AG09319 (cell line): Measurements from ENCODE around the gene DDX56.

ENCODE experiments used
- DNase-seq: peaks from one replicate; pipeline ENCODE4 v3.0.0-alpha.2; 2010; ENCODE audit warnings: low read depth; ENCODE audit errors: extremely low read depth
- CTCF ChIP-seq: IDR thresholded peaks from 2 replicates; pipeline ENCODE4 v1.5.1; 2011; ENCODE audit warnings: low read depth, mild to moderate bottlenecking, inconsistent platforms, low read length, moderate library complexity

The DDX56 gene

GRCh38 chr7:44575054-44575453, 1.3 kb upstream of the DDX56 start:
- DNase-seq: no peak
- TF ChIP-seq CTCF: no peak

DNA sequence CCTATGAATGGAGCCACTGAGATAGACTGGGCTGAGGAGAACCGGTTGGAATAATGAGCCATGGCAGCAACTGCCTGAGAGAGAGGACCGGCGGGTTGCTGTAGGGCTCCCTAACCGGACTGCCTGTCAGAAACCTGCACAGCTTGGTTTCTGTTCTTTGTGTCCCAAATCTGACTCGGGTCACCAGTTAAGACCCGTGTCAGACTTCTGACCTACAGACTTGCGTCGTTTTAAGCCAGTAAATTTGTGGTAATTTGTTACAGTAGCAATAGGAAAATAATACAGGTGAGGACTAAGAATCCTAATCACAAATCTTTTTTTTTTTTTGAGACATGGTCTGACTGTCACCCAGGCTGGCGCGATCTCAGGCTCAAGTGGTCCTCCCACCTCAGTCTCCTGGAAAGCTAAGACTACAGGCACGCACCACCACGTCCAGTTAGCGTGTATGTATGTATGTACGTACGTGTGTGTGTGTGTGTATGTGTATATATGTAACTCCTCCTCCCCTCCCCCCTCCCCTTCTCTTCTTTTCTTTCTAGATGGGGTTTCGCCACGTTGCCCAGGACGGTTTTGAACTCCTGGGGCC, 672 bp upstream of the DDX56 start:
- no peak for TF ChIP-seq CTCF

GRCh38 chr7:44572771-44573170, 937 bp downstream of the DDX56 start:
- DNase-seq: no peak
- TF ChIP-seq CTCF: no peak

More for the DNA sequence above, 672 bp upstream of the DDX56 start:
- no peak for DNase-seq

DNA sequence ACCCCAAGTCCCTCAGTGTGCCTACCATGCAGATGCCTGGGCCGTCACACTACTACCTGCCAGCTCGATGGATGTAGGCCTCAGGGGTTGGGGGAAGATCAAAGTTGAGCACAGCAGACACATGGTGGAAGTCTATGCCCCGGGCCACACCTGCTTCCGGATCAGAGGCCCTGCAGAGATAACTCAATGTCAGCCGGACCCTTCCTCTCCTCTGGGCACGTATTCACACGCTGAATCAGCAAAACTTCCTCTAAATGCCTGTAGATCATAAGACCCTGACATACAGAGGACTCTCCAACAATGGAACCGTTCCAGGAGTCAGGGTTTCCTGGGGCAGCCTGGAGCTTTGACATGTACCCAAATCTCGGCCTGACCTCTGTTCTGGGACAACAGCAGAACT, 3.7 kb downstream of the DDX56 start:
- TF ChIP-seq CTCF: no peak
- DNase-seq: no peak

DNA sequence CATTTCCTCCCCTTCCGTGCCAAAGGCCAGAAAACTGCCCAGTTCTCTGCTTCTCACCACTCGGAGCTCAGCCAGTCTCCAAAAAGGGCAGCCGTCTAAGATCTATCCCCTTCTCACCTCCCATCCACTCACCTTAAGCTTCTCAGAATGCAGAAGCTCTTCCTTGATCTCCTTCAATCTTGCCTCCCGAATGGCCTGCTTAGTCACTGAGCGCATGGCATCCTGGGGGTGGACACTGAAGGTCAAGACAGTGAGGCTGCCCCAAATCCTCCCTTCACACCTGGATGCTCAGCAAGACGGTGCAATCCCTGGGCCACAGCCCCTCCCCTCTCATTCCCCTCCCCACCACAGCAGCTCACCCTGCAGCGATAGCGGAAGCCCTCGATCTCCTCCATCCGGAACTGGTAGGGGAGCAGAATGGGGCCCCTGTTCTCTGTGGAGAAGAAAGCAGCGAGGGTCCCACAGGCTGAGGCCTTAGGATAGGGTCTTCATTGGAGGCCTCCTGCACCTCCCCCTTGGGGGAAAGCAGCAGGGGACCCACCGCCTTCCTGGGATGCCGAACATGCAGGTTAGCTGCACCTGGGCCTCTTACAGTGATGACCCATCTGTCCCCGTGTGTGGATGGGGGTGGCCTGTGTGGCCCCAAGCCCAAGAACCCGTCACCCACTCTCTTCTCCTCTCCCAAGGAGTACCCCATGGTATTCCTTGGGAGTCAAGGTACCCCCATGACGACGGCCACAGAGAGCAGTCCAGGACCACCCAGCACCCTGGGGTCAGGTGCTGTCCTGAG, 4.7 kb downstream of the DDX56 start:
- no peak for DNase-seq
- no peak for TF ChIP-seq CTCF

- DNase-seq: no peak
- TF ChIP-seq CTCF: no peak
These were observed 5.8 kb downstream of the DDX56 start for GRCh38 chr7:44567884-44568283.

GRCh38 chr7:44566680-44567079, 7.0 kb downstream of the DDX56 start:
- TF ChIP-seq CTCF: no peak
- DNase-seq: no peak
